Neutrophil (primary cell): ENCODE measurements around the gene LGI4.

Source experiments
- H3K27ac ChIP-seq: fragments of 200-600 bp; sonication (generic); 2 replicates; pipeline ENCODE4 v1.5.1; 2016; ENCODE audit warnings: mild to moderate bottlenecking, moderate library complexity
- H3K27me3 ChIP-seq: fragments of 200-600 bp; sonication (generic); 2 replicates; pipeline ENCODE4 v1.6.0; 2016; ENCODE audit warnings: mild to moderate bottlenecking
- H3K36me3 ChIP-seq: fragments of 200-600 bp; sonication (generic); 2 replicates; pipeline ENCODE4 v1.5.1; 2017
- H3K4me1 ChIP-seq, 2 experiments: fragments of 200-600 bp in 1 of 2; sonication (generic) in 1 of 2; 1 replicate in 1 of 2; 2 replicates in 1 of 2; pipeline versions ENCODE4 v1.5.1 to v1.6.1; 2013 to 2016; ENCODE audit warnings: low read depth in 1 of 2, low read length in 1 of 2, mild to moderate bottlenecking in 1 of 2, moderate library complexity in 1 of 2; ENCODE audit not compliant: control insufficient read depth in 1 of 2, insufficient read depth in 1 of 2
- H3K4me3 ChIP-seq, 2 experiments: fragments of 200-600 bp in 1 of 2; sonication (generic) in 1 of 2; 1 replicate in 1 of 2; 2 replicates in 1 of 2; pipeline ENCODE4 v1.5.1; 2013 to 2016; ENCODE audit warnings: low read depth in 1 of 2, low read length in 1 of 2, mild to moderate bottlenecking in 1 of 2, moderate library complexity in 1 of 2
- H3K9me3 ChIP-seq: fragments of 200-600 bp; sonication (generic); 2 replicates; pipeline ENCODE4 v1.5.1; 2016
- CTCF ChIP-seq: fragments of 200-600 bp; sonication (generic); IDR thresholded peaks from 2 replicates; pipeline ENCODE4 v1.5.1; 2016; ENCODE audit warnings: antibody characterized with exemption

The LGI4 gene

GRCh38 chr19:35169221-35169995 lies 34.5 kb upstream of the LGI4 start:
- H3K4me1 ChIP-seq = peaks cover 0 to 4% of the 10 kb centered on the region in 2 experiments
- no peaks in the 10 kb centered on the region for H3K9me3 ChIP-seq
- H3K27me3 ChIP-seq = no peaks in the 10 kb centered on the region
- no peak for TF ChIP-seq CTCF
- H3K27ac ChIP-seq = no peak overlapping the region
- no peak overlapping the region for H3K4me3 ChIP-seq
- peaks cover 85% of the 10 kb centered on the region for H3K36me3 ChIP-seq

- H3K9me3 ChIP-seq = no peaks in the 10 kb centered on the region
- H3K27me3 ChIP-seq = no peaks in the 10 kb centered on the region
- TF ChIP-seq CTCF = no peak
- H3K36me3 ChIP-seq = peaks cover 96% of the 10 kb centered on the region
- no peak overlapping the region for H3K4me3 ChIP-seq
- peaks cover 0 to 4% of the 10 kb centered on the region in 2 experiments for H3K4me1 ChIP-seq
- no peak overlapping the region for H3K27ac ChIP-seq
Measured at GRCh38 chr19:35168196-35168595, 33.3 kb upstream of the LGI4 start.

- H3K36me3 ChIP-seq = peaks cover 98% of the 10 kb centered on the region
- no peak for TF ChIP-seq CTCF
- H3K27me3 ChIP-seq = no peaks in the 10 kb centered on the region
- H3K27ac ChIP-seq = no peak overlapping the region
- no peak overlapping the region for H3K4me3 ChIP-seq
- H3K4me1 ChIP-seq = peaks cover 0 to 4% of the 10 kb centered on the region in 2 experiments
- no peaks in the 10 kb centered on the region for H3K9me3 ChIP-seq
Measured at GRCh38 chr19:35167251-35168119, 32.6 kb upstream of the LGI4 start.

GRCh38 chr19:35166100-35167063 lies 31.5 kb upstream of the LGI4 start:
- TF ChIP-seq CTCF = no peak
- H3K27me3 ChIP-seq = no peaks in the 10 kb centered on the region
- H3K9me3 ChIP-seq = no peaks in the 10 kb centered on the region
- peaks cover 0 to 4% of the 10 kb centered on the region in 2 experiments for H3K4me1 ChIP-seq
- peaks cover 98% of the 10 kb centered on the region for H3K36me3 ChIP-seq
- H3K4me3 ChIP-seq = no peak overlapping the region
- H3K27ac ChIP-seq = no peak overlapping the region
